HEK293 (cell line): ENCODE results near the gene DZIP3.

Source experiments
- CTCF ChIA-PET: fragments of 350-600 bp; formaldehyde crosslinking; extraction: SDS; loops from one replicate; lab custom pipeline; 2021; ENCODE audit warnings: antibody characterized with exemption; lab: Yijun Ruan, JAX
- POLR2A ChIA-PET: fragments of 300-600 bp; formaldehyde crosslinking; extraction: SDS; loops from one replicate; lab custom pipeline; 2020; ENCODE audit warnings: antibody characterized with exemption, inconsistent platforms; lab: Yijun Ruan, JAX
- H3K27ac ChIP-seq: fragments of 200-500 bp; sonication (Bioruptor generic); 2 replicates; pipeline ENCODE4 v1.5.1; 2014; ENCODE audit warnings: low read depth, low read length, control low read depth, inconsistent platforms; ENCODE audit errors: extremely low read depth
- H3K36me3 ChIP-seq, 2 experiments: fragments of 200-500 bp in 1 of 2; sonication (Bioruptor generic) in 1 of 2; 1 replicate in 1 of 2; 2 replicates in 1 of 2; pipeline ENCODE4 v1.5.1; 2014 to 2017; ENCODE audit warnings: inconsistent platforms in 2 of 2, low read length in 2 of 2; ENCODE audit not compliant: control insufficient read depth in 2 of 2, insufficient read depth in 1 of 2
- H3K4me1 ChIP-seq: fragments of 200-500 bp; sonication (Bioruptor generic); 2 replicates; pipeline ENCODE4 v1.5.1; 2014; ENCODE audit warnings: mild to moderate bottlenecking, low read length, inconsistent platforms; ENCODE audit not compliant: control insufficient read depth, insufficient read depth
- H3K4me3 ChIP-seq: 2 replicates; pipeline ENCODE4 v1.5.1; 2011; ENCODE audit warnings: low read depth, mild to moderate bottlenecking, control low read depth, low read length, moderate library complexity
- H3K9me3 ChIP-seq: fragments of 200-500 bp; sonication (Bioruptor generic); 2 replicates; pipeline ENCODE4 v1.5.1; 2014; ENCODE audit warnings: low read depth, low read length, inconsistent platforms; ENCODE audit not compliant: control insufficient read depth, insufficient read depth
- GFI1B ChIP-seq: fragments of 450-650 bp; formaldehyde crosslinking; IDR thresholded peaks from 2 replicates; pipeline ENCODE4 v1.5.1; 2016; ENCODE audit warnings: missing biosample characterization, missing genetic modification characterization
- GLI2 ChIP-seq: fragments of 450-650 bp; formaldehyde crosslinking; IDR thresholded peaks from 2 replicates; pipeline ENCODE4; 2017; ENCODE audit warnings: missing biosample characterization, missing genetic modification characterization, low read depth, borderline replicate concordance
- GLI4 ChIP-seq: fragments of 450-650 bp; formaldehyde crosslinking; IDR thresholded peaks from 2 replicates; pipeline ENCODE4 v1.5.1; 2016; ENCODE audit warnings: missing biosample characterization, missing genetic modification characterization
- IKZF3 ChIP-seq: fragments of 450-650 bp; IDR thresholded peaks from 2 replicates; pipeline ENCODE4 v1.5.0; 2018; ENCODE audit warnings: missing biosample characterization, mild to moderate bottlenecking, missing genetic modification characterization, moderate library complexity
- KLF16 ChIP-seq: fragments of 450-650 bp; formaldehyde crosslinking; IDR thresholded peaks from 2 replicates; pipeline ENCODE4 v1.5.1; 2017; ENCODE audit warnings: missing biosample characterization, missing genetic modification characterization
- SP7 ChIP-seq: fragments of 450-650 bp; formaldehyde crosslinking; IDR thresholded peaks from 2 replicates; pipeline ENCODE4 v1.5.1; 2016; ENCODE audit warnings: missing biosample characterization, missing genetic modification characterization
- ZBTB20 ChIP-seq: fragments of 450-650 bp; formaldehyde crosslinking; IDR thresholded peaks from 2 replicates; pipeline ENCODE4 v1.5.1; 2016; ENCODE audit warnings: missing biosample characterization, missing genetic modification characterization
- ZFP41 ChIP-seq: fragments of 450-650 bp; formaldehyde crosslinking; IDR thresholded peaks from 2 replicates; pipeline ENCODE4 v1.5.1; 2016; ENCODE audit warnings: missing biosample characterization, missing genetic modification characterization, borderline replicate concordance
- ZFP69B ChIP-seq: fragments of 450-650 bp; formaldehyde crosslinking; IDR thresholded peaks from 2 replicates; pipeline ENCODE4 v1.5.1; 2016; ENCODE audit warnings: missing biosample characterization, missing genetic modification characterization
- ZNF10 ChIP-seq: fragments of 450-650 bp; formaldehyde crosslinking; IDR thresholded peaks from 2 replicates; pipeline ENCODE4 v1.5.1; 2017; ENCODE audit warnings: missing biosample characterization, missing genetic modification characterization
- ZNF121 ChIP-seq: fragments of 450-650 bp; formaldehyde crosslinking; IDR thresholded peaks from 2 replicates; pipeline ENCODE4 v1.5.1; 2016; ENCODE audit warnings: missing biosample characterization, missing genetic modification characterization
- ZNF132 ChIP-seq: fragments of 450-650 bp; formaldehyde crosslinking; IDR thresholded peaks from 2 replicates; pipeline ENCODE4 v1.5.1; 2017; ENCODE audit warnings: missing biosample characterization, missing genetic modification characterization, borderline replicate concordance
- ZNF16 ChIP-seq: fragments of 450-650 bp; formaldehyde crosslinking; IDR thresholded peaks from 2 replicates; pipeline ENCODE4 v1.5.1; 2016; ENCODE audit warnings: low read depth, missing biosample characterization, missing genetic modification characterization
- ZNF174 ChIP-seq: fragments of 450-650 bp; formaldehyde crosslinking; IDR thresholded peaks from 2 replicates; pipeline ENCODE4 v1.5.0; 2017; ENCODE audit warnings: missing biosample characterization, mild to moderate bottlenecking, missing genetic modification characterization
- ZNF391 ChIP-seq: fragments of 450-650 bp; formaldehyde crosslinking; IDR thresholded peaks from 2 replicates; pipeline ENCODE4 v1.5.1; 2016; ENCODE audit warnings: low read depth, missing biosample characterization, missing genetic modification characterization, borderline replicate concordance
- ZNF549 ChIP-seq: fragments of 450-650 bp; IDR thresholded peaks from 2 replicates; pipeline ENCODE4 v1.5.1; 2018; ENCODE audit warnings: missing biosample characterization, missing genetic modification characterization, mild to moderate bottlenecking, inconsistent platforms, moderate library complexity
- ZNF571 ChIP-seq: fragments of 450-650 bp; formaldehyde crosslinking; IDR thresholded peaks from 2 replicates; pipeline ENCODE4 v1.5.0; 2017; ENCODE audit warnings: missing biosample characterization, missing genetic modification characterization
- ZNF596 ChIP-seq: fragments of 450-650 bp; IDR thresholded peaks from 2 replicates; pipeline ENCODE4 v1.5.0; 2018; ENCODE audit warnings: missing biosample characterization, mild to moderate bottlenecking, missing genetic modification characterization, moderate library complexity
- ZNF792 ChIP-seq: fragments of 450-650 bp; formaldehyde crosslinking; IDR thresholded peaks from 2 replicates; pipeline ENCODE4 v1.5.1; 2016; ENCODE audit warnings: missing biosample characterization, missing genetic modification characterization
- TF ChIP-seq, protein P1 (sequence below): fragments of 450-650 bp; formaldehyde crosslinking; IDR thresholded peaks from 2 replicates; pipeline ENCODE4 v1.5.1; 2016; ENCODE audit warnings: missing biosample characterization, missing genetic modification characterization
- TF ChIP-seq, protein P2 (sequence below): fragments of 450-650 bp; formaldehyde crosslinking; IDR thresholded peaks from 2 replicates; pipeline ENCODE4 v1.5.1; 2016; ENCODE audit warnings: missing biosample characterization, missing genetic modification characterization, low read depth
- TF ChIP-seq, protein P3 (sequence below): fragments of 450-650 bp; formaldehyde crosslinking; IDR thresholded peaks from 2 replicates; pipeline ENCODE4 v1.5.1; 2016; ENCODE audit warnings: missing biosample characterization, missing genetic modification characterization
- TF ChIP-seq, protein P4 (sequence below): fragments of 450-650 bp; formaldehyde crosslinking; IDR thresholded peaks from 2 replicates; pipeline ENCODE4 v1.5.1; 2017; ENCODE audit warnings: missing biosample characterization, missing genetic modification characterization
- TF ChIP-seq, protein P5 (sequence below): fragments of 450-650 bp; formaldehyde crosslinking; IDR thresholded peaks from 2 replicates; pipeline ENCODE4 v1.5.1; 2016; ENCODE audit warnings: missing biosample characterization, missing genetic modification characterization, low read depth

Gene DZIP3

DNA sequence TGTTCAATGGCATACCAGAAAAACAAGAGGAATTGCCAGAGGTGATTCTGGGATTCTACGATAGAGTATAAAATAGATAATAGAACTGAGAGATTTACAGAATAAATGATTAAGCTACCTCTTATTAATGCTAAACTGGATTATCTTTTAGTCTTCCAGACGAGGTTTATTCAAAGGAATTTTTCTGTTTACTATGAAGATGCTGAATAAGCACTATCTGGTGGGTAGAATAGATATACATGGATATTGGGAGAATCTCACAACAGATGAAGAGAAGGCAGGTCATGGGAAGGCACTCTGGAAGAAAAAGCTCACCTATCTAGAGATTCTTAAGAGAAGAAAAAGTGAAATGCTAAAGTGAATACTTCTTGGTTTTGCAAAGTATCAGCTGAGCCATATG lies 11.5 kb upstream of the DZIP3 start (continued):
- TF ChIP-seq ZNF596 (no peak), SP7 (tag by site-specific recombination) (no peak)
- TF ChIP-seq, all 188 proteins: peak for 0

DNA sequence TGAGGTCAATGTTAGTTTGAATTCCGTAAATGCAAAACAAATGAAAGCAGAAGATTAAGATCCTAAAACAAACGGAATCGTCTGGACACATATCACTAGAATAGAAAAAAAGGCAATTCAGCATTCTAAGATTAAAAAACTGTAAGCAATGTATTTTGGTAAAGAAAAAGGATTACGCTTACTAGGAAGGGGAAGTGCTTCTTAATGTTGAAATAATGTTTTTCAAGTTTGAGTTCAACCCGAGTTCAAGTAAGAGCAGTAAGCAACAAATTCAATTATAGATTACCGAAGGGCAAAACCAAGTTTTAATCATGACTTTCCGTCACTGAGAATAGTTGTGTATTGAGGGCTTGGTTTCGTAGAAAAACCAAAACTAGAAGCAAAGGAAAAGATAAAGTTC lies 921 bp upstream of the DZIP3 start:
- ChIA-PET CTCF (no interaction called here), POLR2A (interaction anchor here (1.2 to 1.6 kb wide), 2 partner anchors 10 to 12 kb away, joined by 4 to 9 read pairs; no protein-coding TSS in a partner anchor)
- Histone ChIP-seq H3K4me1 (no peaks in the 10 kb centered on the region), H3K9me3 (no peaks in the 10 kb centered on the region), H3K36me3 (peaks cover under 1 to 24% of the 10 kb centered on the region in 2 experiments; a peak in 1 of 3 replicates), H3K4me3 (peak overlapping the region; percentile 86), H3K27ac (peak overlapping the region; percentile 89)
- no peak for TF ChIP-seq KLF16 (tag by site-specific recombination)
- no peak for TF ChIP-seq IKZF3 (tag by site-specific recombination)
- no peak for TF ChIP-seq ZFP41 (tag by site-specific recombination)
- TF ChIP-seq, protein P1, sequence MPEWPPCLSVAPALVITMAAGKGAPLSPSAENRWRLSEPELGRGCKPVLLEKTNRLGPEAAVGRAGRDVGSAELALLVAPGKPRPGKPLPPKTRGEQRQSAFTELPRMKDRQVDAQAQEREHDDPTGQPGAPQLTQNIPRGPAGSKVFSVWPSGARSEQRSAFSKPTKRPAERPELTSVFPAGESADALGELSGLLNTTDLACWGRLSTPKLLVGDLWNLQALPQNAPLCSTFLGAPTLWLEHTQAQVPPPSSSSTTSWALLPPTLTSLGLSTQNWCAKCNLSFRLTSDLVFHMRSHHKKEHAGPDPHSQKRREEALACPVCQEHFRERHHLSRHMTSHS (tag by site-specific recombination) = no peak
- no peak for TF ChIP-seq ZBTB20 (tag by site-specific recombination)
- TF ChIP-seq ZNF792 (tag by site-specific recombination) = no peak
- TF ChIP-seq ZNF10 (tag by site-specific recombination) = no peak
- TF ChIP-seq ZFP69B = no peak
- TF ChIP-seq, protein P2, sequence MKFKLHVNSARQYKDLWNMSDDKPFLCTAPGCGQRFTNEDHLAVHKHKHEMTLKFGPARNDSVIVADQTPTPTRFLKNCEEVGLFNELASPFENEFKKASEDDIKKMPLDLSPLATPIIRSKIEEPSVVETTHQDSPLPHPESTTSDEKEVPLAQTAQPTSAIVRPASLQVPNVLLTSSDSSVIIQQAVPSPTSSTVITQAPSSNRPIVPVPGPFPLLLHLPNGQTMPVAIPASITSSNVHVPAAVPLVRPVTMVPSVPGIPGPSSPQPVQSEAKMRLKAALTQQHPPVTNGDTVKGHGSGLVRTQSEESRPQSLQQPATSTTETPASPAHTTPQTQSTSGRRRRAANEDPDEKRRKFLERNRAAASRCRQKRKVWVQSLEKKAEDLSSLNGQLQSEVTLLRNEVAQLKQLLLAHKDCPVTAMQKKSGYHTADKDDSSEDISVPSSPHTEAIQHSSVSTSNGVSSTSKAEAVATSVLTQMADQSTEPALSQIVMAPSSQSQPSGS (tag by site-specific recombination) = no peak
- TF ChIP-seq ZNF121 (tag by site-specific recombination) = no peak
- TF ChIP-seq, protein P3, sequence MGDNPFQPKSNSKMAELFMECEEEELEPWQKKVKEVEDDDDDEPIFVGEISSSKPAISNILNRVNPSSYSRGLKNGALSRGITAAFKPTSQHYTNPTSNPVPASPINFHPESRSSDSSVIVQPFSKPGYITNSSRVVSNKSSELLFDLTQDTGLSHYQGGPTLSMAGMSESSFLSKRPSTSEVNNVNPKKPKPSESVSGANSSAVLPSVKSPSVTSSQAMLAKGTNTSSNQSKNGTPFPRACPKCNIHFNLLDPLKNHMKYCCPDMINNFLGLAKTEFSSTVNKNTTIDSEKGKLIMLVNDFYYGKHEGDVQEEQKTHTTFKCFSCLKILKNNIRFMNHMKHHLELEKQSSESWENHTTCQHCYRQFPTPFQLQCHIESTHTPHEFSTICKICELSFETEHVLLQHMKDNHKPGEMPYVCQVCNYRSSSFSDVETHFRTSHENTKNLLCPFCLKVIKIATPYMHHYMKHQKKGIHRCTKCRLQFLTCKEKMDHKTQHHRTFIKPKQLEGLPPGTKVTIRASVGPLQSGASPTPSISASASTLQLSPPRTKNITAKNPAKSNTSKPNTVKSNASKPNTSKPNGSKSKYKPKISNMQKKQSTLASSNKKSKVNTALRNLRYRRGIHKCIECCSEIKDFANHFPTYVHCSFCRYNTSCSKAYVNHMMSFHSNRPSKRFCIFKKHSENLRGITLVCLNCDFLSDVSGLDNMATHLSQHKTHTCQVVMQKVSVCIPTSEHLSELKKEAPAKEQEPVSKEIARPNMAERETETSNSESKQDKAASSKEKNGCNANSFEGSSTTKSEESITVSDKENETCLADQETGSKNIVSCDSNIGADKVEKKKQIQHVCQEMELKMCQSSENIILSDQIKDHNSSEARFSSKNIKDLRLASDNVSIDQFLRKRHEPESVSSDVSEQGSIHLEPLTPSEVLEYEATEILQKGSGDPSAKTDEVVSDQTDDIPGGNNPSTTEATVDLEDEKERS (tag by site-specific recombination) = no peak
- TF ChIP-seq ZNF571 = no peak

DNA sequence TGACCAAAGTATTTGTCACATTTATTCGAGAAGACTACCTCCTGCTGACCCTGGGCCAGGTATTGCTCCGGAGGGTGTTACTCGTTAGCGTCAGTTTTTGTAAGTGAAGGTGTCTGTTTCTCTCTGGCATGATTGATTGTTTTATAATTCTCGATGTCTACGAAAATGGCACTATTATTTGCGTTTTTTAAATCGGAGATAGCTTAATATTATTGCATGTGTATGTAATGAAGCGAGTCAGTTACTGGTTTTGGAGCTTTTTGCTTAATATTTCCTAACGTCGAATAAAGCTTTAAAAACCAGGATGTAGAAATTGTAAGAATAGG lies 439 bp downstream of the DZIP3 start:
- ChIA-PET CTCF (interaction anchor here (0.7 kb wide), 1 partner anchor 772 kb away, joined by 3 read pairs; no protein-coding TSS in a partner anchor), POLR2A (interaction anchor here (1.1 to 1.6 kb wide), 5 partner anchors 9 to 1066 kb away, joined by 3 to 9 read pairs (median 4); no protein-coding TSS in a partner anchor)
- peak overlapping the region; percentile 89 for H3K27ac ChIP-seq
- no peaks in the 10 kb centered on the region for H3K9me3 ChIP-seq
- peaks cover under 1% of the 10 kb centered on the region; the same call in 1 of the 2 replicates for H3K4me1 ChIP-seq
- H3K4me3 ChIP-seq = peak overlapping the region; percentile 86
- H3K36me3 ChIP-seq = peaks cover 0 to 10% of the 10 kb centered on the region in 2 experiments; a peak in 1 of 3 replicates
- TF ChIP-seq ZNF174 = no peak
- TF ChIP-seq ZNF16 (tag by site-specific recombination) = no peak
- TF ChIP-seq GFI1B = no peak
- no peak for TF ChIP-seq GLI2
- TF ChIP-seq, protein P4, sequence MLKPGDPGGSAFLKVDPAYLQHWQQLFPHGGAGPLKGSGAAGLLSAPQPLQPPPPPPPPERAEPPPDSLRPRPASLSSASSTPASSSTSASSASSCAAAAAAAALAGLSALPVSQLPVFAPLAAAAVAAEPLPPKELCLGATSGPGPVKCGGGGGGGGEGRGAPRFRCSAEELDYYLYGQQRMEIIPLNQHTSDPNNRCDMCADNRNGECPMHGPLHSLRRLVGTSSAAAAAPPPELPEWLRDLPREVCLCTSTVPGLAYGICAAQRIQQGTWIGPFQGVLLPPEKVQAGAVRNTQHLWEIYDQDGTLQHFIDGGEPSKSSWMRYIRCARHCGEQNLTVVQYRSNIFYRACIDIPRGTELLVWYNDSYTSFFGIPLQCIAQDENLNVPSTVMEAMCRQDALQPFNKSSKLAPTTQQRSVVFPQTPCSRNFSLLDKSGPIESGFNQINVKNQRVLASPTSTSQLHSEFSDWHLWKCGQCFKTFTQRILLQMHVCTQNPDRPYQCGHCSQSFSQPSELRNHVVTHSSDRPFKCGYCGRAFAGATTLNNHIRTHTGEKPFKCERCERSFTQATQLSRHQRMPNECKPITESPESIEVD (tag by site-specific recombination) = 0 out of 2 replicates have a peak, but pooled peaks have one; percentile 12
- no peak for TF ChIP-seq ZNF549
- TF ChIP-seq ZNF132 (tag by site-specific recombination) = no peak
- no peak for TF ChIP-seq ZNF391 (tag by site-specific recombination)
- TF ChIP-seq, protein P5, sequence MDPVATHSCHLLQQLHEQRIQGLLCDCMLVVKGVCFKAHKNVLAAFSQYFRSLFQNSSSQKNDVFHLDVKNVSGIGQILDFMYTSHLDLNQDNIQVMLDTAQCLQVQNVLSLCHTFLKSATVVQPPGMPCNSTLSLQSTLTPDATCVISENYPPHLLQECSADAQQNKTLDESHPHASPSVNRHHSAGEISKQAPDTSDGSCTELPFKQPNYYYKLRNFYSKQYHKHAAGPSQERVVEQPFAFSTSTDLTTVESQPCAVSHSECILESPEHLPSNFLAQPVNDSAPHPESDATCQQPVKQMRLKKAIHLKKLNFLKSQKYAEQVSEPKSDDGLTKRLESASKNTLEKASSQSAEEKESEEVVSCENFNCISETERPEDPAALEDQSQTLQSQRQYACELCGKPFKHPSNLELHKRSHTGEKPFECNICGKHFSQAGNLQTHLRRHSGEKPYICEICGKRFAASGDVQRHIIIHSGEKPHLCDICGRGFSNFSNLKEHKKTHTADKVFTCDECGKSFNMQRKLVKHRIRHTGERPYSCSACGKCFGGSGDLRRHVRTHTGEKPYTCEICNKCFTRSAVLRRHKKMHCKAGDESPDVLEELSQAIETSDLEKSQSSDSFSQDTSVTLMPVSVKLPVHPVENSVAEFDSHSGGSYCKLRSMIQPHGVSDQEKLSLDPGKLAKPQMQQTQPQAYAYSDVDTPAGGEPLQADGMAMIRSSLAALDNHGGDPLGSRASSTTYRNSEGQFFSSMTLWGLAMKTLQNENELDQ (tag by site-specific recombination) = no peak
- TF ChIP-seq GLI4 (tag by site-specific recombination) = no peak
